HG03039 (cell line): ENCODE measurements around the gene MYADML2.

Experiments used
- ATAC-seq: cut with Tn5 transposase; IDR thresholded peaks from one replicate; pipeline ENCODE4 v1.9.1; 2021; ENCODE audit warnings: mild to moderate bottlenecking, moderate library complexity; ENCODE audit not compliant: unreplicated experiment

The MYADML2 gene

DNA sequence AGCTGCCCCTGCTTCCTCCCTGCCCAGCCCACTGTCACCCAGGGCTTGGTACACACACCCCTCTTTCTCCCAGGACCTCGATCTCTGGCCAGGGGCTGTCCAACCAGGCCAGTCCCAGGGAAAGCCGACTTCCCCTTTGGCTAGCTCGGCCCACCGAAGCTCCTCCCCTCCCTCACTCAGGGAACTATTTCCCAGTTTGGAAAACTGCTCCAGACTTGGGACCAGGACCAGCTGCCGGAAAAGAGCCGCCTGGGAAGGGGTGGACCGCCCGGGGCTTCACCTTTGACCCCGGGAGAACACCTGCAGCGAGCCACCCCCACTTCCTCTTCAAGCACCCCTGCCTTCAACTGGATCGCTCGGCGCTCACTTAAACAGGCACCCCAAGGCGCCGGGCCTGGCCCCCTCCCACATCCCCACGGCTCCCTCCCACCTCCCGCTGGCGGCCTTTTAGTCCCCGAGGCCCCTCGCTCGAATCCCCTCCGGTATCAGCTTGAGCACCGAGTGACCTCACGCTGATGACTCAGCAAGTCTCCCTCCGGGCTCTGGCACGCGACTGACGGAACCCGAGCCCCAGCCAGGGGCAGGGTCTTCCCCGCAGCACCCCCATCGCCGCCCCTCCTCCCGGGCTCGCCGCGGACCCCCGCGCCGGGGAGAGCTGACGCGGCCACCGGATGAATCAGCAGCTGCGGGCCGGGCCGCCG lies 20.4 kb downstream of the MYADML2 start:
- ATAC-seq, result peak; percentile 19

DNA sequence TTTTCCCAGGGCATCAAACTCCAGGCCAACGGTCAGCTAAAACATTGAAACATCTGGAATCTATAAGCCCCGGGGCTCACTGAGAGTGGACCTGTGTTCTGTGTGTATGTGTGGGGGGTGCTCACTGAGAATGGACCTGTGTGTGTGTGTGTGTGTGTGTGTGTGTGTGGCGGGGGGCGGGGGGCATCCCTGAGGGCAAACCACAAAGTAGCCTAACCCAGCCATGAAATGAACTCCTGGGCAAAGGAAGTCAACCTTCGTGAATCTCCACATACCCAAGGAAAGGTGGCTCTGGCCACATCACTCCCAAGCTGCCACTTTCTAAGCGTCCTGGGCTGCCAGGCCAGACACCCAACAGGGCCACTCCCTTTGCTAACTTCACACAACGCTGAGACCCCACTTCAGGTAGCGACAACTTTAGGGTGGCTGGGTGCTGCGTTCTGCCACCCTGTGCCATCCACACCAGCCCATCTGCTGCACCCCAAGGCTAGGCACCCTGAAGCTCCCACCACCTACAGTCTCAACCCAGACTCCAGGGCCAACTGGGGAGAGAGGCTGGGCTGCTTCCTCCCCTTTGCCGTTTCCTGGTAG lies 21.1 kb downstream of the MYADML2 start:
- ATAC-seq, result no peak

DNA sequence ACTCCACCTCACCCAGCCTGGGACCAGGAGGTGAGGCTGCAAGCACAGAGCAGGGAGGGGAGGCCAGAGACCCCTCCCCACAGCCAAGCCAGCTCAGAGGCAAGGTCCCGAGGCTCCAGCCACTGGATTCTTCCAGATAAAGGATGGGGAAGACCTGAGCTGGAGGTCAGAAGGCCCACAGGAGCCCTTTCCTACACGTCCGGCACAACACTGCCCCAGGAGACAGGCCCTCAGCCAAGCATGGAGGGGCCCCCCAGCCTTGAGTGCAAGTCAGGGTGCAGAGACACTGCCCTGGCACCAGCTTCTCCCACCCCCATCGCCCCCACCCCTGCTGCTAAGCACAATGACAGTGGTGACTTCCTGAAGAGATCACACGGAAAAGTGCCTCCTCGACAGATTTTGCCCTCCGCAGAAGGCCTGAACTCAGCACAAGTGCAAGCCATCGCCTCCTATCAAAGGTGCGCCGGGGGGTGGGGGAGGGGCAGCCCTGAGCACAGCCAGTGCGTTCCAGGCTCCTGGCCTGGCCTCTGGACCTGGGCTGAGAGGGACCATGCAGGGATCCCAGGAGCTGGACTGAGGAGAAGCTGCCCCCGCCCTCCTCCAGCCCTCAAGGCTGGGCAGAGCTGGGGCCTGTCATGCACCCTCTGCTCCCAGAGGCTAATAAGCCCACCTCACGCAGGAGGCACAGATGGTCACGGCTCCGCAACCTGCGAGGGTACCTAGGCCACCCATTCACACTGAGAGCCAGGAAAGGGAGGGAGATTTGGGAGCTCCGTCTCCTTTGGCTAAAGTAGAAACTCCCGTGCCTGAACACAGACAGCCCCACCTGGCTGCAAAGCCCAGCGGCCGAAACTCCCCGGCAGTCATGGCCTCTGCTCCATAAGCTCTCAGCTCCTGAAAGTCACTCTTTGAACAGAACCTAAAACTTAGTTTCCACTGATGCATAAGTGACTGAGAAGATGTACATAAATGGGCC lies 22.2 kb downstream of the MYADML2 start:
- no peak for ATAC-seq

DNA sequence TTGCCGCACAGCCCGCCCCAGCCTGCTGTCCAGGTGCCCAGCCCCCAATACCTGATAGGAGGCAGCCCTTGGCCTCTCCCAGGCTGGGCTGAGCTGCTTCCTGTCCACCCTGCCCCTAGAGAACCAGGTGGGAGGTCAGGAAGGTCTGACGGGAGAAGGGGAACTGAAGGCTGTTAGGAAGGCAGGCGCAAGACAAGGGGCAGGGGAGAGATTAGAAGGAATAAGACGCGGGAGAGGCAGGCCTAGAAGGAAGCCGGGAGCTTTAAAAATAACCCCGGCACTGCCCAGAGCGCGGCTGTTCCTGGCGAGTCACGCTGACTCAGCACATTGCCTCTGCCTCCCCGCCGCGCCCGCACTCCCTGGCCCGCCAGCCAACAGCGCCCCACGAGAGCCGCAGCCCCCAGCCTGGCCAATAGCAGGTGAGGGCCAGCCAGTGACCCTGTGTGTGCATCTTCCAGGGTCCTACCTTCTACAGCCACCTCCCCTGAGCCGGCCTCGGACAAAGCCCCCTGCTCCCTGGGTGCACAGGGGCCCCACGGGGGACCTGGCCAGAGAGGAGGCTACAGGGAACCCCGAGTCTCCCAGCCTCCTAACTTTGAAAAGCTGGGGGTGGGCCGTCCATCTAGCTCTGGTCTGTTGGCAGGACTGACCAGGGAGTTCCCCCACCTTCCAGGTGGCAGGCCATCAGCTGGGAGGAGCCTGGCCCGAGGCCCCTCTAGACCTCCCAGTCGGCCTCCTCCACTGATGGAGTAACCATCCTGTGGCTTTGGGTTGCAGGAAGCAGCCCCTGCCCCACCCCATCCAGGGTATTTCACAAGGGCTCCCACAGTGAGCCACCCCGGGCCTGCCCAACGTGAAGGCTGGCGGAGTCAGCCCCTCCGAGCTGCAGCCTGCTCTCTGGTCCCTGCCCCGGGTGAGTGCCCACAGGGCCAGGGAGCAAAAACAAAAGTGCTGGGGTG lies 23.5 kb downstream of the MYADML2 start:
- ATAC-seq, result no peak

DNA sequence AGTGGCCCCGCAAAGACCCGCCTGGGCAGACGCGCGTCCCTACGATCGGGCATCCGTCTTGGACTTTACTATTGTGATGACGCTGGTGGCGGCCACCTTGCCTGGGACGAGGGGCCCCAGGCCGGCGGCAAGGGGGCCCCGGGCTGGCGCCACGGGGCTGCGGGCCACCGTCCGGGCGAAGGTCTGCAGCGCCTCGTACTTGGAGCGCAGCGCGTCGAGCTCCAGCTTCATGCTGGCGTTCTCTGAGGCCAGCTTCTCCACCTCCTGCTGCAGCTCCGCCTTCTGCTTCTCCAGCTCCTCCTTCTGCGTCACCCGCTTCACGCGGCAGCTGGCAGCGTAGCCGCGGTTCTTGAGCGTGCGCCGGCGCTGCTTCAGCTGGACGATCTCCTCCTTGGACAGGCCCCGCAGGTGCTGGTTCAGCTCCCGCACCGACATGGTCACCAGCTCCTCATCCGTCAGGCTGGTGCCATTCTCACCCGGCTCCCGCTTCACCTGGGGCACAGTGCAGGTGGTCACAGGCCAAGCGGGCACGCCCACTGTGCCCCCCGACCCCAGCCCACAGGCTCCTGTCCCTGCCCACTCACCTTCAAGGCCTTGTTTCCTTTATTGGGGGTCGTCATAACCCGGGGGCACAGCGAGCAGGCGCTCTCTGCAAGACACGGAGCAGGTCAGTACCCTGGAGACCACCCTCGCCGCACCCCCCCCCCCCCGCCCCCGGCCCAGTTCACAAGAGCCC lies 24.3 kb downstream of the MYADML2 start:
- ATAC-seq, result no peak

DNA sequence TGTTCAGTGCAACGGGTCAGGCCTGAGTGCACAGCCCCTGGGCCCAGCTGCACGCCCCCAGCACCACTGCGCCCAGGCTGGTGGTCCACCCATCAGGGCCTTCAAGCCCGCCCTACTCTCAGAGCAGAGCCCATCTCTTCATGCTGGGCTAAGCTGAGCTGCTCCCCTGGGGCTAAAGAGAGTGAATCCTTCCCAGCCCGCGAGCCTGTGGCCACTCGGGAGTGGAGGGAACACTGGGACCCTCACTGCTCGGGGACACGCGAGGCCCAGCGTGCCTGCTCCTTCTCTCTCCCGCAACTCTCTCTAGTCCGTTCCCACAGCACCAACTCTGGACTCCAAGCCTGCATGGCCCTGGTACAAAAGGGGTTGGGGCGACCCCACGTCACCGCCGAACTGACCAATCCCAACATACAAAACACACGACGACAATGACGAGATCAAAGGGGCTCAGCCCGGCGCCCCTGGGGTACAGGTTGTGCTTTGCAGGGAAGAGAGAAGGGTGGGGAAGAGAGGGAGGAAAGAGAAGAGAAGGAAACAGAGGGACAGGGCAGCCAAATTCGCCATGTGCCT lies 25.0 kb downstream of the MYADML2 start:
- ATAC-seq, result no peak

DNA sequence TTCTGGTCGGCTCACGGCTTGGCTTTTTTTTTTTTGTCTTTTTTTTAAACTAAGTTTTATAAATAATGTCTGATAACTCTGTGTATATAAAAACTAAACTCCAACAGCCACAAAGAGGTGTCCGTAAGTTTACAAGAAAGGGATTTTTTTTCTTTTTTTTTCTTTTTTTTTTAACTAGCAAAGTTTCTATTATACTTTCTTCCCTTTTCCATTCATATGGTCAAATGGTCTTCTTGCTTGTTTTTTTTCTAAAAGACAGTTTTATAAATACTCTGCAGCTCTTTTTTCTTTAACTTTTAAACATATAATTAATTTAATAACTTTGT lies 25.5 kb downstream of the MYADML2 start:
- ATAC-seq, result no peak

DNA sequence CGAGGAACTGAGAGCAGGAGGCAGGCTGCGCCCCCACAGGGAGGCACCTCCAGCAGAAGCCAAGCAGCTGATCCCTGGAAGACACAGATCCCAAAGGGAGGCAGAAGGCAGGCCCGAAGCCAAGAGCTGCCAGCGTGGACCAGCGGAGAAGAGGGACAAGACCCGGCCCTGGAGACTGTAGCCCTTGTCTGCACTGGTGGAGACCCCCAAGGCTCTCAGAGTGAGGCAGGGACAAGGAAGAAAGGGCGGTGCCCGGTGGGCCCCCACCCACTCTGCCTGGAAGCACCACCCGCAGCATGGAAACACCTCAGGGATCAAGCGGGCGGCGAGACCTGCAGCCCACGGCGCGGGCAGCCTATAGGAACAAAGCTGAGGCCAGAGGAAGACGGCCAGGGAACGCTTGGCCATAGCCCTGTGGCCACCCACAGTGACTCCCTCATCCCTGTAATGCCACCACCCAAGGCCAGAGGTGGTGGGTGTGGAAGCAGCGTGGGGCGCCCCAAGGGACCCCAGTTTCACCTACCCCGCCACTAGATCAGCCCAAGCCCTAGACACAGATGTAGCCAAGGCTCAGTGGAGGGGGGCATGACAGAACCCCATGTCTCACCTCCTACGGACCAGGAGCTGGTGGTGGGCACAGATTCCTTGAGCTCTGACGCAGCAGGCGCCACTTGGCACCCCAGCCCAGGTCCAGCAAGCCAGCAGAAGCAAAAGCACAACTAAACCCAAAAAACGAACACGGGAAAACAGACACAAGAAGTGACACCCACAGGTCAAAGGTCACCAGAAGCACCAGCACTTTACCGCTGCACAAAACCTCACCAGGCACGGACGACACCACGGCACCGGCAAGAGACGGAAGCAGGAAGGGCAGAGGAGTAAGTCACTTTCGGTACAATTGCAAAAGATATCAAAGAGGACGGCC lies 26.2 kb downstream of the MYADML2 start:
- ATAC-seq, result no peak

DNA sequence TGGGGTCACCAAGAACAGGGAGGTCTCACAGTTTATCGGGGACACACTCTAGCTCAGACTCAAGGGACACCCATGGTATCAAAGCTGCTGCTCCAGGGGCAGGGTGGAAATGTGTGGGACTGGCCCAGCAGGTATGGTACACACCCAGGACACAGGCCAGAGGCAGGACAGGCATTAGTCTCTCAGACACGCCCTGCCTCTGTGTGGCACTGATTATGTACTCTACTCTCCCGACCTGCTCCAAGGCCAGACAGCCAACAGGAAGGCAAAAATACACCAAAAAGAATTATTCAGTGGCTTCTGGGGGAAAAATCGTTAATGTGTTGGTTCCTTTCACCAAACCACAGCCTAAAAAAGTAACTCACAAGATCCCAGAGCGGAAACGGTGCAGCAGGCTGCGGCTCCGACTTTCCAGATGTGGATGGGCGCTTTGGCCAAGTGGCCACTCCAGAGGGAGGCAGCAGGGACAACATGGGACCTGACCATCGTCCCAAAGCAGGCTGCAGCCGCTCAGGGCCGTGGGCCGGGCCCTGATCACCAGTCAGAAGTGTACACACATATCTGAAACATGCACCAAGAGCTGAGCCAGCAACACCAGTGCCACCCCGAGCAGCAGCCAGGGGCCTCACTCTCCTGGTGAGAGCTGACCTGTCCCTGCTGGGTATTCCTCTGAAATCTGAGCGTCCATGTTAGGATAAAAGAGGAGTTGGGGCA lies 28.0 kb downstream of the MYADML2 start:
- no peak for ATAC-seq

DNA sequence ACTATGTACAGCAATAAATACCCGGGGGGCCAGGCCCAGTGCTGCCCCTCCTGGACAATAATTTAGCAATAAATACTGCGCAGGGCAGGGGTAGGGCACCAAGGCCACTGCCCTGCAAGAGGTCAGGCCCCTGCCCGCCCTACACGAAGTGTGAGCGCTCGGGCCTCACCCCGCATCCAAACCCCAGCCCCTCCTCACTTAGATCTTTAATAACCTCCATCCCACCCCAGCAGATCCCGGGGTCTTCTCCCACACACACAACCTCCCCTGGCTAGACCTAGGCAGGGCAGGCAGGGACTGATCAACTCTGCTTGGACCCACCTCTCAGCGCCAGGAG lies 28.7 kb downstream of the MYADML2 start:
- peak; percentile 10 for ATAC-seq

DNA sequence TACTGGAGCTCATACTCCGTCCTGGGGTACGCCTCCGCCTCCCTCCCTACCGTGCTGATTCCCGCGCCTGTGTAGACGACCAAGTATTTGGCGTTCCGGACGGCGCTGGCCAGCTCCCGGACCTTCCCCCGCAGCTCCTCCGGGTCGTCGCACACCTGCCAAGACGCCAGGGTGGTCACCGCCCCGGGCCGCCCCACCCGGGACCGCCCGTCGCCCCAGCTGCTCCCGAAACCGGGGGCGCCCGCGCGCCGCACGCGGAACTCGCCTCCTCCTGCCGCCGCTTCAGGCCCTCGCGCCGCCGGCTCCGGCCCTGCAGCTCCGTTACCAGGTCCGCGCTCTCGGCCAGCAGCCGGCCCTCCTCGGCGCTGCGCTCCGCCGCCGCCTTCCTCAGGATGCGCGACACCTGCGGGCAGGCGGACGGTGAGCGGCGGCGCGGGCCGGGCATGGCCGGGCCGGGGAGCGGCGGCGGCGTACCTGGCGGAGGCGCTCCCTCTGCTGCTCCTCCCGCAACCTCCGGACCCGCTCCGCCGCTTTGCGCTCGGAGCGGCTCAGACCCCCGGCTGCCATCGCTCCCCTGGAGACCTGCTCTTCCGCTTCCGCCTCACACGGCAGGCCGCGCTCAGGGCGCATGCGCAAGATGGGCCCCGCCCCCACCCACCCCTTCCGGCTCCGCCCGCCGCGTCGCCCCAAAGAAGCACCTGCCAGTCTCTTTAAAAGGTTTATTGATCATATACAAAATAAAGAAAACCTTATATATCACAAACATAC lies 29.3 kb downstream of the MYADML2 start, which contains the start of gene SIRT7:
Gene SIRT7 (minus strand): TSS at position 612 of the 768 bp plus-strand sequence. CDS start 45 bp downstream, at position 567.
- ATAC-seq, result peak; percentile 46

DNA sequence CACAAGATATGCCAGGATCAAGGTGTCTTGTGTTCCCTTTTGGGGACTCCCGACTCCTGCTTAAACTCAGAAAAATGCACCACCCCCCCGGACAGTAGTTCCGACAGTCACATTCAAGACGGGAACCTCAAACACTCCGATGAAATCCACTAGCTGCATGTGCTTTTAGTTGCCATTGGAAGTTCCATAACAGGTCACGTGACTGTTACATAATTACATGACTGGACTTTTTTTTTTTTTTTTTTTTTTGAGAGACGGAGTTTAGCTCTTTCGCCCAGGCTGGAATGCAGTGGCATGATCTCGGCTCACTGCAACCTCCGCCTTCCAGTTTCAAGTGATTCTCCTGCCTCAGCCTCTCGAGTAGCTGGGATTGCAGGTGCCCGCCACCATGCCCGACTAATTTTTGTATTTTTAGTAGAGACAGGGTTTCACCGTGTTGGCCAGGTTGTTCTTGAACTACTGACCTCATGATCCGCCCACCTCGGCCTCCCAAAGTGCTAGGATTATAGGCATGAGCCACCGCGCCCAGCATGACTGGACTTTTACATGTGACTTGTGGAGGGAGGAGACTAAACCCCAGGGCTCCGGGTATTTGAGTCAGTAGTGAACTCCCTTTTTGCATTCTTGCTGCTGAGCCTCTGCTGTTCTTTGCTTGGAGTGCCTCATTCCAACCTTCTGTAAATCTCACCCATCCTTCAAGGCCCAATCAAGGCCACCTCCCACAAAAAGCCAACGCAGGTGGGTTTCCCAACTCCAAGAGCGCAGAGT lies 30.6 kb downstream of the MYADML2 start:
- ATAC-seq, result no peak

DNA sequence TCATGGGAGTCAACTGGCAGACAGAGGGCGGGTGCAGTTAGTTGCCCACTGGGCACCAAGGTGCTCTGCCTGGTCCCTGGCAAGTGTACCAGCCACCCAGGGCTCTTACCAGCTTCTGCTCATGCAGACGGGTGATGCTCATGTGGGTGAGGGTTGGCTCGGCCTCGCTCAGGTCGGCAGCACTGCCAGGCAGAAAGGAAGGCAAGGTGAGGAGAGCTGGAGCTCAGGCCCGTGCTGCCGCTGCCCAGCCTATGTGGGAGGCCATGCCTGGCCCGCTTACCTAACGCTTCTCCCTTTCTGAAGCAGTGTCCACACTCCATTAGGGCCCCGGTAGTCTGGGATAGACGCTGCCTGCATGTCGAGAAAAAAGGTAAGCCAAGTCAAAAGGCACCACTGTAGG lies 31.7 kb downstream of the MYADML2 start:
- ATAC-seq, result no peak

DNA sequence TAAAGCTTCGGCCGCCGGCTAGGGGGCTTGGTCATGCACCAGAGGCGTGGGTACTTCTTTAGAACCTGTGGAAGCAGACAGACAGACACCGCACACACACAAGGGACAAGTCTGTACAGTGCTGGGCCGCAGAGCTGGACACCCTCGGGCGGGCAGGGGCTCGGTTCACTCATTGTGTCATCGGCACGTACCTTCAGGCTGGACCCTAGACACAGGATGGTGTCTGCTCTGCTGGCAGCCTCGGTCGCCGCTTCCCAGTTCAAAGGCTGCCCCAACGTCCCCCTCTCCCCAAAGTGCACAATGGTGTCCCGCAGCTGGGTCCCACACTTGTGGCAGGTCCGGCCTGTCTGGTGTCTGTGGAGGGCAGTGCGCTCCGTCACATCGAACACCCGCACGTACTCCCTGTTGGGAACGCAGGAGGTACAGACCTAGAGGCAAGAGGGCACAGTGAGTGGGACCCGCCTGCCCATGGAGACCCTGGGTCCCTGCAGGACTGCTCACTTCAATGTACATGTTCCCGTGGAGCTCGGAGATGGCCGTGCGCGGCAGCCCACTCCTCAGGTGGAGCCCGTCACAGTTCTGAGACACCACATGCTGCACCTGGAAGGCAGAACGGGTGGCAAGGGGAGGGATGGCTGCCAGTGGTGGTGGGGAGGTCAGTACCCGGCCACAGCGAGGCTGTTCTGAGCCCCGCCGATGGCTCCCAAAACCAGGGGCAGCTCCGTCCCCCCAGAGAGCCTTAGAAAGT lies 32.8 kb downstream of the MYADML2 start:
- ATAC-seq, result no peak

DNA sequence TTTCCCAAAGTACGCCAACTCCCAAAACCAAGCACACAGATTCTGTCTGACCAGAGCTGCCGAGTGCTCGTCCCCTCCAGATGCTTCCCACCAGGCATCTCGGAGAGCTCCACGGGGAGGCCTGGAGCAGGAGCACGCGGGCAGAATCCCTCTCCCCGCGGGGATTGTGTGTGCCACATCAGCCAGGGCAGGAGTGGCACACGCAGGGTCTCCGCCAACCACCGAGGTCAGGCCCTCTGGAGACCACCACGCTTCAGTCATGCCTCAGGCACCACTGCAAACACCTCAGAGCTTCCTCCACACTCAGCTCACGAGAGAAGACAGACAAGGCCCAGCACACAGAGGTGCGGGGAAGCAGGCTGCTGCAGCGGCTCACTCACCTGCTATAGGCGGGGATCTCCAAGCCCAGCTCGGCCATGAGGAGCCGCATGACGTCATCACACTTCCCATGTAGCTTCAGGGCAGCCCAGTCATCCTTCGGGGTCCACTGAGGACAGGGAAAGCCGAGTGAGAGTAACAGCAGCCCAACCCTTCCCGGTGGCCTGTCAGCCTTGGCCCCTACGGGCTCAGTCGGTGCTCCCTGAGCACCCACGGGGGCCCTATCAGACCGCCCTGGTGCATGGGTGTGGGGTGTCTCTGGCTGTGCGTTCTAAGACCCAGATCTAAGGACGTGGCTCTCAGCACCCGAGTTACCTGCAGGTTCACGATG lies 33.5 kb downstream of the MYADML2 start:
- no peak for ATAC-seq
